ENCODE data around the gene RRM1.

GRCh38 chr11:4167292-4167691 is 72.7 kb downstream of the RRM1 start:
- TF ChIP-seq CTCF (IDR thresholded peaks at IDR 0.05) = no peak
- no peak for TF ChIP-seq POLR2A (IDR thresholded peaks at IDR 0.05)
